SK-MEL-5 (cell line): Measurements from ENCODE around the gene ZNF487. TPM values are rescaled to one million over a fixed set of nuclear protein-coding genes. Genes with fewer than 3 reads are reported as not detected.
"Not testable (repeated sequence)": the region's sequence is repeated elsewhere in the genome, so short reads cannot be mapped to it uniquely, and the experiment has no call there.

Experiments used
- DNase-seq: peaks from one replicate; pipeline ENCODE4 v3.0.0-alpha.2; 2016; ENCODE audit warnings: low read depth, low spot score
- in situ Hi-C: cut with HindIII; loops from 2 replicates; pipeline ENCODE4 v1.10.0; 2016; ENCODE audit warnings: low sequenced_read_pairs, high pct_unique_total_duplicates, low pct_unique_long_range_greater_than_20kb
- small RNA-seq, 2 experiments: library from RNA; depleted of rRNA; stranded (forward); fragments of <200 nt; gene quantifications; one replicate each; pipeline ENCODE3, GENCODE V24; 2014
- total RNA-seq: library from RNA; depleted of rRNA; stranded (reverse); fragments of >200 nt; shearing (Covaris generic); gene quantifications from 2 replicates; pipeline ENCODE4 v1.2.3, GENCODE V29; 2014; rRNA removed

Gene ZNF487
- total RNA-seq, 1 experiment from 2014 or later: 2.9 TPM

- in situ Hi-C loops: no loop called here
Observed at GRCh38 chr10:43458227-43458626, 21.3 kb downstream of the ZNF487 start.

GRCh38 chr10:43461950-43462349 is 25.0 kb downstream of the ZNF487 start:
- in situ Hi-C loops: no loop called here

More at GRCh38 chr10:43458227-43458626, 21.3 kb downstream of the ZNF487 start:
- no peak for DNase-seq

GRCh38 chr10:43465086-43465735 is 28.3 kb downstream of the ZNF487 start:
- DNase-seq, in situ Hi-C loops: not testable (repeated sequence)

More at GRCh38 chr10:43461950-43462349, 25.0 kb downstream of the ZNF487 start:
- DNase-seq: peak; percentile 78

- DNase-seq, in situ Hi-C loops: not testable (repeated sequence)
Observed at GRCh38 chr10:43465736-43466120, 28.8 kb downstream of the ZNF487 start.

- in situ Hi-C loops: no loop called here
- no peak for DNase-seq
Observed at GRCh38 chr10:43471146-43471545, 34.2 kb downstream of the ZNF487 start.

- in situ Hi-C loops: no loop called here
- no peak for DNase-seq
Observed at GRCh38 chr10:43471935-43472720, 35.2 kb downstream of the ZNF487 start.

- DNase-seq: no peak
- in situ Hi-C loops: no loop called here
Observed at GRCh38 chr10:43479275-43479674, 42.4 kb downstream of the ZNF487 start.

- in situ Hi-C loops: no loop called here
- DNase-seq: no peak
Observed at GRCh38 chr10:43482319-43483078, 45.6 kb downstream of the ZNF487 start.

GRCh38 chr10:43491855-43492254 is 54.9 kb downstream of the ZNF487 start:
- in situ Hi-C loops: no loop called here
- no peak for DNase-seq

GRCh38 chr10:43502931-43503330 is 66.0 kb downstream of the ZNF487 start:
- DNase-seq: no peak
- in situ Hi-C loops: no loop called here

- DNase-seq: no peak
- in situ Hi-C loops: no loop called here
Observed at GRCh38 chr10:43524434-43525247, 87.7 kb downstream of the ZNF487 start.

Small RNA genes lying within 50 kb of the gene (small RNA-seq; reads per million reads assigned to genes)
- gene RNU7-193P (0 to 0.19 reads per million in 2 experiments), gene SNORD3J (0.08 to 0.19 reads per million in 2 experiments)

Other genes with a start within 250 kb of the ZNF487 start
- gene RASGEF1A, start 170.0 kb upstream of the ZNF487 start, total RNA-seq: 4.2 and 4.4 TPM in 2 replicates
- not detected in 2 replicates for gene FXYD4, start 65.5 kb upstream of the ZNF487 start, total RNA-seq
- gene HNRNPF, start 27.9 kb upstream of the ZNF487 start, total RNA-seq: 265 and 297 TPM in 2 replicates
- gene ZNF239, start 137.5 kb downstream of the ZNF487 start, total RNA-seq: 1.8 and 2.1 TPM in 2 replicates
- 2.4 and 3.9 TPM in 2 replicates for gene ZNF485, start 169.3 kb downstream of the ZNF487 start, total RNA-seq
- gene ZNF32, start 211.8 kb downstream of the ZNF487 start, total RNA-seq: 25.4 and 32.9 TPM in 2 replicates